ENCODE measurements around the gene GUCY2C. TPM values are rescaled to one million over a fixed set of nuclear protein-coding genes. Genes with fewer than 3 reads are reported as not detected.

Gene GUCY2C
- total RNA-seq, 1 donor from 2014 or later: not detected

- TF ChIP-seq CTCF (IDR thresholded peaks at IDR 0.05): no peak
- DNase-seq: no peak
- Histone ChIP-seq H3K4me3 (no peak overlapping the region), H3K27me3 (no peaks in the 10 kb centered on the region), H3K4me1 (no peaks in the 10 kb centered on the region), H3K36me3 (no peaks in the 10 kb centered on the region), H3K9me3 (no peaks in the 10 kb centered on the region), H3K27ac (no peak overlapping the region)
- intact Hi-C loops (cut with DNase I): no loop called here
- no peak for ATAC-seq
Measured at GRCh38 chr12:14701809-14702568, 5.6 kb upstream of the GUCY2C start.

- Histone ChIP-seq H3K9me3 (no peaks in the 10 kb centered on the region), H3K27me3 (no peaks in the 10 kb centered on the region), H3K4me1 (no peaks in the 10 kb centered on the region), H3K4me3 (no peak overlapping the region), H3K27ac (no peak overlapping the region), H3K36me3 (no peaks in the 10 kb centered on the region)
- ATAC-seq: no peak
- no peak for TF ChIP-seq CTCF (IDR thresholded peaks at IDR 0.05)
- intact Hi-C loops (cut with DNase I): no loop called here
- DNase-seq: no peak
Measured at GRCh38 chr12:14700935-14701334, 4.5 kb upstream of the GUCY2C start.

GRCh38 chr12:14699923-14700322 is 3.5 kb upstream of the GUCY2C start:
- Histone ChIP-seq H3K36me3 (no peaks in the 10 kb centered on the region), H3K9me3 (no peaks in the 10 kb centered on the region), H3K4me3 (no peak overlapping the region), H3K27me3 (no peaks in the 10 kb centered on the region), H3K4me1 (no peaks in the 10 kb centered on the region), H3K27ac (no peak overlapping the region)
- intact Hi-C loops (cut with DNase I): no loop called here
- DNase-seq: no peak
- no peak for ATAC-seq
- no peak for TF ChIP-seq CTCF (IDR thresholded peaks at IDR 0.05)

- Histone ChIP-seq H3K36me3 (no peaks in the 10 kb centered on the region), H3K27me3 (no peaks in the 10 kb centered on the region), H3K4me1 (no peaks in the 10 kb centered on the region), H3K9me3 (no peaks in the 10 kb centered on the region), H3K27ac (no peak overlapping the region), H3K4me3 (no peak overlapping the region)
- DNase-seq (no peak), ATAC-seq (no peak)
- TF ChIP-seq CTCF (IDR thresholded peaks at IDR 0.05): no peak
- intact Hi-C loops (cut with DNase I): no loop called here
Measured at GRCh38 chr12:14698555-14698954, 2.2 kb upstream of the GUCY2C start.

GRCh38 chr12:14695715-14696141 is 671 bp downstream of the GUCY2C start:
- no peaks in the 10 kb centered on the region for H3K9me3 ChIP-seq
- no peak for TF ChIP-seq CTCF (IDR thresholded peaks at IDR 0.05)
- H3K4me1 ChIP-seq: no peaks in the 10 kb centered on the region
- no peaks in the 10 kb centered on the region for H3K27me3 ChIP-seq
- no peaks in the 10 kb centered on the region for H3K36me3 ChIP-seq
- DNase-seq (no peak), ATAC-seq (no peak)
- no peak overlapping the region for H3K4me3 ChIP-seq
- intact Hi-C loops (cut with DNase I): no loop called here
- no peak overlapping the region for H3K27ac ChIP-seq

All from upper lobe of right lung (tissue), 1 donor.